GM21528 (cell line): ENCODE results near the gene NPIPB9.
A peak's percentile ranks its signal among the peaks of the same experiment; 100 is the strongest.
"Not testable (repeated sequence)": the region's sequence is repeated elsewhere in the genome, so short reads cannot be mapped to it uniquely, and the experiment has no call there.

Experiments used
- ATAC-seq: cut with Tn5 transposase; IDR thresholded peaks from one replicate; pipeline ENCODE4 v1.9.1; 2021; ENCODE audit warnings: mild to moderate bottlenecking, moderate library complexity; ENCODE audit not compliant: unreplicated experiment, low FRiP score

NPIPB9 gene

GRCh38 chr16:28751487-28751886 lies at the start of gene NPIPB9:
Gene NPIPB9, plus strand, starts transcription at chr16:28751787.
- not testable (repeated sequence) for ATAC-seq

- not testable (repeated sequence) for ATAC-seq
These were observed 47.3 kb upstream of the NPIPB9 start for GRCh38 chr16:28704246-28704645.

- peak; percentile 95 for ATAC-seq
These were observed 40.1 kb upstream of the NPIPB9 start, which contains the start of gene EIF3C for GRCh38 chr16:28711220-28712083. Gene EIF3C, plus strand, starts transcription at chr16:28711464. Its CDS starts 223 bp downstream, at chr16:28711687.

- ATAC-seq = not testable (repeated sequence)
These were observed 28.5 kb upstream of the NPIPB9 start for GRCh38 chr16:28722852-28723650.

- not testable (repeated sequence) for ATAC-seq
These were observed 20.3 kb upstream of the NPIPB9 start for GRCh38 chr16:28731253-28731652.

GRCh38 chr16:28732455-28733124 lies 19.0 kb upstream of the NPIPB9 start:
- not testable (repeated sequence) for ATAC-seq

GRCh38 chr16:28739787-28740186 lies 11.8 kb upstream of the NPIPB9 start:
- ATAC-seq = not testable (repeated sequence)

- not testable (repeated sequence) for ATAC-seq
These were observed 11.0 kb upstream of the NPIPB9 start for GRCh38 chr16:28740631-28741030.

GRCh38 chr16:28741295-28741694 lies 10.3 kb upstream of the NPIPB9 start:
- not testable (repeated sequence) for ATAC-seq

- ATAC-seq = not testable (repeated sequence)
These were observed 4.8 kb upstream of the NPIPB9 start for GRCh38 chr16:28746618-28747350.

- ATAC-seq = peak; percentile 94
These were observed 1.6 kb upstream of the NPIPB9 start for GRCh38 chr16:28749997-28750465.

- ATAC-seq = peak; percentile 55
These were observed 1.0 kb upstream of the NPIPB9 start for GRCh38 chr16:28750469-28751067.

- ATAC-seq = not testable (repeated sequence)
These were observed 30.1 kb downstream of the NPIPB9 start for GRCh38 chr16:28781697-28782096.

GRCh38 chr16:28782357-28782756 lies 30.8 kb downstream of the NPIPB9 start:
- ATAC-seq = not testable (repeated sequence)

GRCh38 chr16:28802235-28803019 lies 50.8 kb downstream of the NPIPB9 start:
- ATAC-seq = not testable (repeated sequence)

- not testable (repeated sequence) for ATAC-seq
These were observed 56.0 kb downstream of the NPIPB9 start for GRCh38 chr16:28807445-28808120.

GRCh38 chr16:28820016-28820415 lies 68.4 kb downstream of the NPIPB9 start:
- no peak for ATAC-seq

GRCh38 chr16:28820546-28820945 lies 69.0 kb downstream of the NPIPB9 start:
- ATAC-seq = not testable (repeated sequence)
